Activated CD8-positive, alpha-beta memory T cell treated with anti-CD3 and anti-CD28 coated beads for 36 hours (primary cell): ENCODE data around the gene GPR27. TPM values are rescaled to one million over a fixed set of nuclear protein-coding genes. Genes with fewer than 3 reads are reported as not detected.

Source experiments
- CTCF ChIA-PET: fragments of 350-600 bp; sonication (Branson Sonifier 250); formaldehyde crosslinking; loops from one replicate; lab custom pipeline; 2021; ENCODE audit warnings: antibody characterized with exemption; lab: Charles Lee
- POLR2A ChIA-PET: fragments of 350-600 bp; sonication (Branson Sonifier 250); formaldehyde crosslinking; loops from one replicate; lab custom pipeline; 2021; ENCODE audit warnings: antibody characterized with exemption; lab: Charles Lee
- total RNA-seq, 2 experiments: library from RNA; stranded (reverse); gene quantifications; one replicate each; pipeline ENCODE4 v1.2.3, GENCODE V29; 2021

Gene GPR27
- total RNA-seq, 2 experiments from 2014 or later: 2.2 to 2.7 TPM

- CTCF ChIA-PET: interaction anchor here (1.2 kb wide), 1 partner anchor 9 kb away, joined by 5 read pairs; no protein-coding TSS in a partner anchor
- POLR2A ChIA-PET: no interaction called here
Measured at GRCh38 chr3:71725271-71725991, 28.2 kb upstream of the GPR27 start, which contains the start of gene EIF4E3. TSS of gene EIF4E3 (minus strand) at chr3:71725402. CDS start at chr3:71725367, 35 bp downstream.

- ChIA-PET CTCF (interaction anchor here (3.0 kb wide), 1 partner anchor 133 kb away, joined by 10 read pairs; no protein-coding TSS in a partner anchor), POLR2A (no interaction called here)
Measured at GRCh38 chr3:71726146-71726545, 27.5 kb upstream of the GPR27 start.

GRCh38 chr3:71728632-71729342, 24.9 kb upstream of the GPR27 start:
- POLR2A ChIA-PET: no interaction called here
- CTCF ChIA-PET: interaction anchor here (0.5 to 3.0 kb wide), 11 partner anchors 8 to 314 kb away, joined by 3 to 19 read pairs (median 5); partner anchors contain the start of gene GPR27

GRCh38 chr3:71732637-71733036, 21.0 kb upstream of the GPR27 start:
- ChIA-PET POLR2A (no interaction called here), CTCF (no interaction called here)

- ChIA-PET POLR2A (no interaction called here), CTCF (interaction anchor here (0.8 kb wide), 1 partner anchor 23 kb away, joined by 5 read pairs; no protein-coding TSS in a partner anchor)
Measured at GRCh38 chr3:71733319-71733718, 20.3 kb upstream of the GPR27 start.

- ChIA-PET CTCF (no interaction called here), POLR2A (no interaction called here)
Measured at GRCh38 chr3:71734881-71735280, 18.8 kb upstream of the GPR27 start.

GRCh38 chr3:71742621-71743020, 11.0 kb upstream of the GPR27 start:
- CTCF ChIA-PET: no interaction called here
- POLR2A ChIA-PET: no interaction called here

GRCh38 chr3:71744738-71745137, 8.9 kb upstream of the GPR27 start:
- POLR2A ChIA-PET: no interaction called here
- CTCF ChIA-PET: no interaction called here

- CTCF ChIA-PET: interaction anchor here (3.9 kb wide), 1 partner anchor 22 kb away, joined by 19 read pairs; no protein-coding TSS in a partner anchor
- POLR2A ChIA-PET: no interaction called here
Measured at GRCh38 chr3:71751602-71752001, 2.1 kb upstream of the GPR27 start.

- ChIA-PET POLR2A (no interaction called here), CTCF (interaction anchor here (0.9 to 3.9 kb wide), 2 partner anchors 14 to 24 kb away, joined by 3 to 19 read pairs; no protein-coding TSS in a partner anchor)
Measured at GRCh38 chr3:71752831-71753700, 589 bp upstream of the GPR27 start.

- ChIA-PET CTCF (interaction anchor here (0.6 to 3.9 kb wide), 3 partner anchors 8 to 34 kb away, joined by 3 to 19 read pairs (median 5); no protein-coding TSS in a partner anchor), POLR2A (interaction anchor here (0.8 kb wide), 1 partner anchor 51 kb away, joined by 11 read pairs; no protein-coding TSS in a partner anchor)
Measured at GRCh38 chr3:71754610-71755253, 1.1 kb downstream of the GPR27 start.

GRCh38 chr3:71758091-71758490, 4.4 kb downstream of the GPR27 start:
- ChIA-PET CTCF (no interaction called here), POLR2A (no interaction called here)

- CTCF ChIA-PET: no interaction called here
- POLR2A ChIA-PET: no interaction called here
Measured at GRCh38 chr3:71759401-71759800, 5.7 kb downstream of the GPR27 start.

GRCh38 chr3:71760140-71760539, 6.5 kb downstream of the GPR27 start:
- ChIA-PET CTCF (no interaction called here), POLR2A (no interaction called here)

GRCh38 chr3:71763426-71763825, 9.8 kb downstream of the GPR27 start:
- ChIA-PET POLR2A (no interaction called here), CTCF (no interaction called here)

- POLR2A ChIA-PET: no interaction called here
- CTCF ChIA-PET: no interaction called here
Measured at GRCh38 chr3:71771126-71771525, 17.5 kb downstream of the GPR27 start.

GRCh38 chr3:71771884-71772283, 18.2 kb downstream of the GPR27 start:
- ChIA-PET POLR2A (no interaction called here), CTCF (no interaction called here)

GRCh38 chr3:71776538-71776937, 22.9 kb downstream of the GPR27 start:
- ChIA-PET CTCF (no interaction called here), POLR2A (no interaction called here)

- ChIA-PET CTCF (no interaction called here), POLR2A (no interaction called here)
Measured at GRCh38 chr3:71778353-71778752, 24.7 kb downstream of the GPR27 start.
